ENCODE results near the gene OVOL2.

The OVOL2 gene

DNA sequence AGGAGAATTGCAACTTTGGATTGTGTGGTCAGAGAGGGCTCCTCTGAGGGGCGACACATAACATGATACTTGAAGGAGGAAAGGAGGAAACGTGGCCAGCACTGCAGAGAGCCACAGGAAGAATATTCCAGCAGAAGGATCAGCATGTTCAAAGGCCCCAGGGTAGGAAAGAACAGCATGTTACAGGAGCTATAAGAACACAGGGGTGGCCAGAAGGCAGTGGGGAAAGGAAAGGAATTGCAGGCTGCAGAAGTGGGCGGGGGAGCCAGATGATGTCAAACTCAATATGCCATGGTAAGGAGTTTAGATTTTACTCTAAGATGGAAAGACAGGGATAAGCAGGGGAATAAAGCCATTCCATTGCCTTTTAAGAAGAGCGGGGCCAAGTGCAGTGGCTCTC, 58.1 kb downstream of the OVOL2 start:
- no peak for DNase-seq (ENCODE audit: low spot score)
- H3K4me1 Mint-ChIP-seq (ENCODE audit: low read depth): peaks cover 18% of the 10 kb centered on the region
- peaks cover 4% of the 10 kb centered on the region for H3K27me3 Mint-ChIP-seq (ENCODE audit: low read depth)
- no peak overlapping the region for H3K27ac Mint-ChIP-seq
- no peak overlapping the region for H3K4me3 Mint-ChIP-seq
- no peaks in the 10 kb centered on the region for H3K36me3 Mint-ChIP-seq (ENCODE audit: low read depth)
- H3K9me3 Mint-ChIP-seq: no peaks in the 10 kb centered on the region

DNA sequence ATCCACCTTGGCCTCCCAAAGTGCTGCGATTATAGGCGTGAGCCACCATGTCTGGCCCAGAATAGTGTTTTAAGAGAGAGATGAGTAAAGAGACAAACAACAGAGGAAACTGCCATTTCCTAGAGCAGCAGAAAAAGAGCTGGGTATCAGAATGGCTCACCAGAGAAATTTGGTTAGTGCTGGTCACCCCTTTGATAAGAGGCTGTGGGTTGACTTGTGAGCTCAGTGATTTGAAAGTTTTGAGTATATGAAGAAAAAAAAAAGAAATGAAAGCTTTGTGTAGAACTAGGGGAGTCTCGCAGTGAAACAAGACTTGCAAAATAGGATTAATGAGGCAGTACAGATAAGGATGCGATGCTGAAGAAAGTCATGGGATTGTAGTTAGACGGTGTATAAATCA, 59.3 kb downstream of the OVOL2 start:
- peaks cover 4% of the 10 kb centered on the region for H3K27me3 Mint-ChIP-seq (ENCODE audit: low read depth)
- no peaks in the 10 kb centered on the region for H3K9me3 Mint-ChIP-seq
- H3K4me3 Mint-ChIP-seq: no peak overlapping the region
- H3K36me3 Mint-ChIP-seq (ENCODE audit: low read depth): no peaks in the 10 kb centered on the region
- peaks cover 22% of the 10 kb centered on the region for H3K4me1 Mint-ChIP-seq (ENCODE audit: low read depth)
- H3K27ac Mint-ChIP-seq: no peak overlapping the region
- DNase-seq (ENCODE audit: low spot score): no peak

DNA sequence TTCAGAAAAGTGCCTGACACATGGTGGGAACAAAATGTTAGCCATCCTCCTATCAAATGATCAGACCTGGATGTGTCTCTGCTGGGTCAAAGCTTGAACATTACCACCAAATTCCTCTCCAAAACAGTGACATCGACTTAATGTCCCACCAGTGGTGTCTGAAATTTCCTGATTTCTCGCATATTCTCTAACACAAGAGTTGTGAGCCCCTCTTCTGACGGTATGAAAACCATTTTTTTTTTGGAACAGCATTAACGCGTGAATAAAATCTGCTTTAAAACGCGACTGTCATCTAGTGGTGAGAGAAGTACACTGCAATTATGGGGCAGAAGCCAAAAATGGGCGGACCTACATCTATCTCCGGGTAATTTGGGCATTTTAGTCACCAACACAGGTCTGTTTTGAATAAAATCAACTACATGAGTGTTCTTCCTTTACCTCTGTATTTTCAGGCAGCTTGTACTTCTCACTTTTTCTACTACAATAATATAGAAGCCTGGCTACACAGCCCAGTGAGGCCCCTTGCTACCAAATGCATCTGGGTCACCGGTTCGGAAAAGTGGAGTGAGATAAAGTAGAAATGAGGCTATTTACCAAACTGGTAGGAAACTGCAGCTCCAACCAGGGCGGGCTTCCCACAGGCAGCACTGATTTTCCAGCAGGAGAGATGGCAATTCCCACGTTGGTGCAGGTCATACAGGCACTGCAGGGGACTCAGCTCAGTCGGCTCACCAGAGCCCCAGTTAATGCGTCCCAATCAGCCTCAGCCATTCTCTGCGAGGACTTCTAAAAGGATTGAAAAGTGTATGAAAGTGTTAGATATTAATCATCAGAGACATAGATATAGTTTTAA, 61.5 kb downstream of the OVOL2 start:
- Mint-ChIP-seq H3K9me3 (no peaks in the 10 kb centered on the region), H3K36me3 (ENCODE audit: low read depth) (peaks cover 5% of the 10 kb centered on the region), H3K4me3 (no peak overlapping the region), H3K27ac (peak overlapping the region; percentile 41), H3K27me3 (ENCODE audit: low read depth) (peaks cover 4% of the 10 kb centered on the region), H3K4me1 (ENCODE audit: low read depth) (peaks cover 35% of the 10 kb centered on the region)
- DNase-seq (ENCODE audit: low spot score): peak; percentile 38

DNA sequence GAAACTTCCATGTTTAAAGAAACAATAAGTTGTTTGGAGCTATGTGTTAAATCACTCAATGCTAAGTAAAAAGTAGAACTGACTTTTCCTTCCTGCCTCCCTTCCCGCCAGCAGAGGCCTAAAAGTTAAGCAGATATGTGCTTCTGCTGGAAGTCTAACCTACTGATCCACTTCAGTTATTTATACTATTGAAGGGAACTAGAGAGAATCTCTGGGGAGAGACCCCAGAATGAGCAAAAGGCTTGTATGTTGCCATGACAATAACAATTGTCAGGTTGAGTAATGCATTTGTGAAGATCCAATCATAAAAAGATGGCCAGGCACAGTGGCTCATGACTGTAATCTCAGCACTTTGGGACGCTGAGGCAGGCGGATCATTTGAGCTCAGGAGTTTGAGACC, 64.2 kb downstream of the OVOL2 start:
- Mint-ChIP-seq H3K36me3 (ENCODE audit: low read depth) (peaks cover 19% of the 10 kb centered on the region), H3K27me3 (ENCODE audit: low read depth) (no peaks in the 10 kb centered on the region), H3K4me3 (peak overlapping the region; percentile 38), H3K4me1 (ENCODE audit: low read depth) (peaks cover 36% of the 10 kb centered on the region), H3K27ac (peak overlapping the region; percentile 80), H3K9me3 (no peaks in the 10 kb centered on the region)
- no peak for DNase-seq (ENCODE audit: low spot score)

DNA sequence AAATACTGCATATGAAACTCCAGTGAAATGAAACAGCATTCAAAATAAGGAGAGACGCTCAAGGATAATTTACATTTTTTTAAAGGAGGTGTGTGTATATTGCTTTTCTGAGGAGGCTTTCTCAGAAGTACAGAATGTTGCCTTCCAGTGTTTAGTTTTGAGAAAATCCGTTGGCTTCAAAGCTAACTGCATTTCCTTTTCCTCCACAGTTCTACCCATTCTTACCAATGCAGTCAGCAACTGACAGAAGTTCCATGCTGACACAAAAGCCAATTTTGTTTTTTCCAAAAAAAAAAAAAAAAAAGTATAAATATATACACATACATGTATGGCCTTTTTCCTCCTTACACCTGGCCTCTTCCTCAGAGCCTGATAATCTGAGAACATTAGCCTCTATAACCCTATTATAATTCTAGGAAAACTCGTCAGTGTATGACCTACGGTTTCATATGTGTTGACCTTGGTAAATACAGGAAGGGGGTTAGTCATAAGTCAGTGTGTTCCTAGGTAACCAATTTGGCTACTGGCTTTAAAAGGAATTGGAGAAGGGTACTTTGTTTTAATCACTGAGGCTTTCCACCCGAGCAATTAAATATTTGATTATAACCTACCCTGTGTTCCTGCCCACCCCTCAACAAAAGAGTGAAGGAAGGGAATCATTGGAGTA, 64.7 kb downstream of the OVOL2 start:
- peaks cover 22% of the 10 kb centered on the region for H3K36me3 Mint-ChIP-seq (ENCODE audit: low read depth)
- H3K4me3 Mint-ChIP-seq: peak overlapping the region; percentile 71
- peaks cover 36% of the 10 kb centered on the region for H3K4me1 Mint-ChIP-seq (ENCODE audit: low read depth)
- no peak for DNase-seq (ENCODE audit: low spot score)
- no peaks in the 10 kb centered on the region for H3K27me3 Mint-ChIP-seq (ENCODE audit: low read depth)
- no peaks in the 10 kb centered on the region for H3K9me3 Mint-ChIP-seq
- peak overlapping the region; percentile 86 for H3K27ac Mint-ChIP-seq

DNA sequence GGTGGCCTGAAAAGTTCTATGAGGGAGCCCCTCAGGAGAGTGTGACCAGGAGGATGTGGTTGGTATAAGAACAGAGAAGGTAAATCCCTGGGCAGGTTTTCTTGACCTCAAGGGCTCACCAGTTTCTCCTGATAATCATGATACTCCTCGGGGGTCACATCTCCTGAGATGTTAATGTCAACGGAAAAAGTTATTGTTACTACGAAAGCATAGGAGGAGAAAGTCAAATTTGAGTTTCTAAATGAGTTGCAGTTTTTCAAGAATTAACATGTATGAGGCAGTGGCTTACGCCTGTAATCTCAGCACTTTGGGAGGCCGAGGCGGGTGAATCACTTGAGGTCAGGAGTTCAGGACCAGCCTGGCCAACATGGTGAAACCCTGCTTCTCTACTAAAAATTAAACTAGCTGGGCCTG, 65.5 kb downstream of the OVOL2 start:
- H3K4me1 Mint-ChIP-seq (ENCODE audit: low read depth): peaks cover 37% of the 10 kb centered on the region
- H3K27me3 Mint-ChIP-seq (ENCODE audit: low read depth): no peaks in the 10 kb centered on the region
- peaks cover 28% of the 10 kb centered on the region for H3K36me3 Mint-ChIP-seq (ENCODE audit: low read depth)
- peak; percentile 76 for DNase-seq (ENCODE audit: low spot score)
- H3K27ac Mint-ChIP-seq: peak overlapping the region; percentile 86
- peak overlapping the region; percentile 71 for H3K4me3 Mint-ChIP-seq
- no peaks in the 10 kb centered on the region for H3K9me3 Mint-ChIP-seq

DNA sequence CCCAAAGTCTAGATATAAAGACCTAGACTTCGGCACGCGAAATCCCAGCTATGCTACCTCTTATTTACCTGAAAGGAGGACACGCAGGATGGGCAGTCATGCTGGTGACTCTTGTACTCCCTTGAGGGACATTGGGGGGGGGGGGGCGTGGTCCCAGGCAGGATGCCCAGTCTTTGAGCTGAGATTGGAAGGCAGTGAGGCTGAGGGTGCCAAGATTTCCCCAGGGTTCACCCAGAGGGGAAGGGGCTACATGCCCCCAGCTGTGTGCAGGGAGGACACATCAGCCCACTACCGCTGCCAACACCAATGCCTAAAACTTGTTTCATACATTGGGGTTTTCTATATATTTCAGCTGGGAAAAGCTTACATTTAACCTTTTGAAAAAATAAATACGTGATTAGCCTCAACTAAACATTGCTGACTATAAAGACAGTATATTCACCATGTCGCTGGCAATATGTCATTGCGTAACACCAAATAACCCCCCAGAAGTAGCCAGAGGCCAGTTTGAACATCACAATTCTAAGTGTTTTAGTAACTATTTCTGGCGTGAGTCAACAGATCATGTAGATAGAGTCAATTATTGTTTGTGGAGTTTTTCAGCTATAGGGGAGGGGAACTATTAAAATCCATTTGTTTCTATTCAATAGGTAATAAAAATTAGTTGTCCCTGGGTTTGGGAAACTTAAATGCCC, 67.3 kb downstream of the OVOL2 start:
- no peaks in the 10 kb centered on the region for H3K27me3 Mint-ChIP-seq (ENCODE audit: low read depth)
- DNase-seq (ENCODE audit: low spot score): no peak
- peaks cover 30% of the 10 kb centered on the region for H3K4me1 Mint-ChIP-seq (ENCODE audit: low read depth)
- H3K9me3 Mint-ChIP-seq: no peaks in the 10 kb centered on the region
- H3K27ac Mint-ChIP-seq: no peak overlapping the region
- H3K36me3 Mint-ChIP-seq (ENCODE audit: low read depth): peaks cover 33% of the 10 kb centered on the region
- no peak overlapping the region for H3K4me3 Mint-ChIP-seq

DNA sequence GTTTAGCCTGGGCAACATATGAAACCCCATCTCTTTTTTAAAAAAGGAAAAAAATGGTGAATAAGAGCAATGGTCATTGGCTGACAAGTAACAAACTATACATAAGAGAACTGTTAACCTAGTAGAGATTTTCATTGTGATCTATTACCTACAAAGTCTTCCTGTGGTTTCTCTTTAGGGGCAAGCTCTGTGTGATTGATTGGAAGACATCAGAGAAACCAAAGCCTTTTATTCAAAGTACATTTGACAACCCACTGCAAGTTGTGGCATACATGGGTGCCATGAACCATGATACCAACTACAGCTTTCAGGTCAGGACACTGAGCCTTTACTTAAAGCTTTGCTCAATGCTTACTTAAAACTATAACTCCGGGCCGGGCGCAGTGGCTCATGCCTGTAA, 69.7 kb downstream of the OVOL2 start:
- Mint-ChIP-seq H3K4me1 (ENCODE audit: low read depth) (peaks cover 26% of the 10 kb centered on the region), H3K9me3 (no peaks in the 10 kb centered on the region), H3K27ac (peak overlapping the region; percentile 52), H3K36me3 (ENCODE audit: low read depth) (peaks cover 46% of the 10 kb centered on the region), H3K27me3 (ENCODE audit: low read depth) (no peaks in the 10 kb centered on the region), H3K4me3 (no peak overlapping the region)
- DNase-seq (ENCODE audit: low spot score): no peak

DNA sequence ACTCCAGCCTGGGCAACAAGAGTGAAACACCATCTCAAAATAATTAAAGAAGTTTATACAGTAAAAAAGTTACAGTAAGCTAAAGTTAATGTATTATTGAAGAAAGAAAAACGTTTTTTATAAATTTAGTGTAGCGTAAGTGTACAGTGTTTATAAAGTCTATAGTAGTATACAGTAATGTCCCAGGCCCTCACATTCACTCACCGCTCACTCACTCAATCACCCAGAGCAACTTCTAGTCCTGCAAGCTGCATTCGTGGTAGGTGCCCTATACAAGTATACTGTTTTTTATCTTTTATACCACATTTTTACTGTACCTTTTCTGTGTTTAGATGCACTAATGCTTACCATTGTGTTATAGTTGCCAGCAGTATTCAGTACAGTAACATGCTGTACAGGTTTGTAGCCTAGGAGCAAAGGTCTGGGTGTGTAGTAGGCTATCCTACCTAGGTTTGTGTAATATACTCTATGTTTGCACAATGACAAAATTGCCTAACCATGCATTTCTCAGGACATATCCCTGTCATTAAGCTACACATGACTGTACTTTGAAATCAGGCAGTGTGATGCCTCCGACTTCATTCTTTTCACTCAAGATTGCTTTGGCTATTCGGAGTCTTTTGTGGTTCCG, 72.2 kb downstream of the OVOL2 start:
- H3K4me3 Mint-ChIP-seq: no peak overlapping the region
- no peak for DNase-seq (ENCODE audit: low spot score)
- no peaks in the 10 kb centered on the region for H3K9me3 Mint-ChIP-seq
- peaks cover 17% of the 10 kb centered on the region for H3K4me1 Mint-ChIP-seq (ENCODE audit: low read depth)
- no peaks in the 10 kb centered on the region for H3K27me3 Mint-ChIP-seq (ENCODE audit: low read depth)
- no peak overlapping the region for H3K27ac Mint-ChIP-seq
- H3K36me3 Mint-ChIP-seq (ENCODE audit: low read depth): peaks cover 45% of the 10 kb centered on the region

DNA sequence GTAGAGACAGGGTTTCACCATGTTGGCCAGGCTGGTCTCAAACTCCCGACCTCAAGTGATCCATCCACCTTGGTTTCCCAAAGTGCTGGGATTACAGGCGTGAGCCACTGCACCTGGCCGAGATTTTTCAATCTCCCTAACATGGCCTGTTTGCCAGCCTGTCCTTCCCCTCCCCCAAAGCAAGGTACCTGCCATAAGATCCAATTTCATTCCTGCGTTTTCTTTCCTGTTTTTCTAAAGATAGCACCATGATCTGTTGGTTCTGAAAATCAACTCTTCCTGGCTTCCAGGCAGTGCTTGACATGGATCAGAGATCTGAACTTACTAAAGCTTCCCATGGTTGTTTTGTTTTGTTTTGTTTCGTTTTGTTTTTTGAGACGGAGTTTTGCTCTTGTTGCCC, 81.4 kb downstream of the OVOL2 start:
- Mint-ChIP-seq H3K9me3 (no peaks in the 10 kb centered on the region), H3K4me1 (ENCODE audit: low read depth) (peaks cover 38% of the 10 kb centered on the region), H3K4me3 (no peak overlapping the region), H3K27me3 (ENCODE audit: low read depth) (no peaks in the 10 kb centered on the region), H3K36me3 (ENCODE audit: low read depth) (peaks cover 50% of the 10 kb centered on the region), H3K27ac (peak overlapping the region; percentile 15)
- DNase-seq (ENCODE audit: low spot score): no peak
